Fibroblast of mammary gland (primary cell): ENCODE results near the gene DUOX2.

Experiments used
- DNase-seq: peaks from one replicate; pipeline ENCODE4 v3.0.0-alpha.2; 2010; ENCODE audit warnings: low read depth
- H3K4me3 ChIP-seq: 2 replicates; pipeline ENCODE4 v1.5.1; 2011; ENCODE audit warnings: low read depth, mild to moderate bottlenecking, low read length, moderate library complexity; ENCODE audit not compliant: control insufficient read depth
- CTCF ChIP-seq: conservative IDR thresholded peaks from 2 replicates; pipeline ENCODE4 v1.5.1; 2011; ENCODE audit warnings: low read depth, low read length, inconsistent platforms; ENCODE audit not compliant: control insufficient read depth, insufficient read depth

DUOX2 gene

GRCh38 chr15:45128971-45129639, 15.1 kb upstream of the DUOX2 start:
- no peak for TF ChIP-seq CTCF
- no peak for DNase-seq
- no peak overlapping the region for H3K4me3 ChIP-seq

- H3K4me3 ChIP-seq, result no peak overlapping the region
- peak; percentile 69 for TF ChIP-seq CTCF
- DNase-seq, result peak; percentile 43
Observed at GRCh38 chr15:45126535-45127158, 12.7 kb upstream of the DUOX2 start.

- DNase-seq, result no peak
- no peak for TF ChIP-seq CTCF
Observed at GRCh38 chr15:45123397-45123796, 9.4 kb upstream of the DUOX2 start.

DNA sequence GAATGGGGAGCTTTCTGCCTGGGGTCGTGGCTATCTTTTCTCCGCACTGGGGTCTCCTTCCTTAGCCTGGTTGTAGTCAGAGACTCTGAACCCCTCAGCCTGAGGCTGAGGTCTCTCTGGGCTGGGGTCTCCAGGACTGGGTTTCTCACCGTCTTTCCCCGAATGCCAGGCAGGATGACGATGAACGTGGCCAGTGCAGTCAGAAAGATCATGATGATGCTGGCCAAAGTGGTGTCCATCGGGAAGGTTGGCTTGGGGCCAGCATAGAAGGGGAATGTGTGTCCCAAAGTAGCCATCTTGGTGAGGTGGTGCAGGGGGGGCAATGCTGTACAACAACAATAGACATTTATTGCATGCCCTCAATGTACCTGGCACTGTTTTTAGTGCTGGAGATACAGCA, 8.7 kb upstream of the DUOX2 start:
- TF ChIP-seq CTCF, result no peak
- no peak for DNase-seq

More at GRCh38 chr15:45123397-45123796, 9.4 kb upstream of the DUOX2 start:
- no peak overlapping the region for H3K4me3 ChIP-seq

GRCh38 chr15:45121706-45122417, 7.9 kb upstream of the DUOX2 start:
- H3K4me3 ChIP-seq, result no peak overlapping the region
- TF ChIP-seq CTCF, result no peak
- peak; percentile 89 for DNase-seq

More for the DNA sequence above, 8.7 kb upstream of the DUOX2 start:
- no peak overlapping the region for H3K4me3 ChIP-seq

DNA sequence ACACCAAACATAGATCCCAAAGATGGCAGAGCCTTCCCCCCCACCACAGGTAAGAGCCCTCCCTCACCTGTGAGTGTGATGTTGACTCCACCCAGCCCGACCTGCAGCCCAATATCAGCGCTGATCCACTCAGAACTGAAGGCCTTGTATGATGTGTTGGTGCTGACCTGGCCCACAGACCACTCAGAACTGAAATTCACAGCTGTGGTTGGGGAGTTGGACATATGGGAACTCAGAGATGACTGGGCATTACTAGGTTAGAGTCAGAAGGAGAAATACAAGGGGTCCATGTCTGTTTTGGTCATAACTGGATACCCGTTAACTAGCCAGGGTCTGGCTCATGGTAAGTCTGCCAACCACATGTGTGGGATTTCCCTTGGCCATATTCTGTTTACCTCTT, 7.0 kb upstream of the DUOX2 start:
- no peak overlapping the region for H3K4me3 ChIP-seq
- DNase-seq, result no peak
- no peak for TF ChIP-seq CTCF
